NT2/D1 (cell line): Measurements from ENCODE around the gene ABTB2.

ENCODE experiments used
- SUZ12 ChIP-seq: IDR thresholded peaks from 2 replicates; pipeline ENCODE4 v1.6.1; 2011; ENCODE audit not compliant: insufficient read length, insufficient read depth; ENCODE audit errors: extremely low read depth
- YY1 ChIP-seq: IDR thresholded peaks from 2 replicates; pipeline ENCODE4 v1.6.1; 2011; ENCODE audit not compliant: insufficient read length, insufficient read depth
- ZNF274 ChIP-seq: IDR thresholded peaks from 2 replicates; pipeline ENCODE4 v1.6.1; 2011; ENCODE audit warnings: mild to moderate bottlenecking, low read depth, low read length

- TF ChIP-seq YY1 (no peak), SUZ12 (no peak), ZNF274 (no peak)
Observed at GRCh38 chr11:34318111-34319037, 39.4 kb downstream of the ABTB2 start.
